ENCODE measurements around the gene CPEB4.

Gene CPEB4

DNA sequence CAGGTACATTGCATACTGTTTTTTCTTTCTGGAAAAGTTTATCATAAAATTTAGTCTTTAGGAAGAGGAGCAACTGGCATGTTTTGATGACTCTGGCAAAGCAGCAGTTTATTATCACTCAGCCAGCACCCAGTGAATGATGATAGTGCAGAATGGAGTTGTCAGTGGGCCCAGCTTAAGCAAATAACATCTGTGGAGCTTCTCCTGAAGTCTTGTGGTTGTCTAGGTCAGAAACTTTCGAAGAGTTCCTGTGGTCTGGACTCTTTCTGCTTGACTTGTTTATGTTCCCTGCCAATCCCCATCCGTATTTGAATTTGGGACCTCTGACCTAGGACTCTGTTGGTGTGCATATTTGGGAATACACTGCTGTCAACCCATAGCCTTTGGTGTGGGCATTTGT is 62.7 kb downstream of the CPEB4 start:
- DNase-seq: no peak

DNA sequence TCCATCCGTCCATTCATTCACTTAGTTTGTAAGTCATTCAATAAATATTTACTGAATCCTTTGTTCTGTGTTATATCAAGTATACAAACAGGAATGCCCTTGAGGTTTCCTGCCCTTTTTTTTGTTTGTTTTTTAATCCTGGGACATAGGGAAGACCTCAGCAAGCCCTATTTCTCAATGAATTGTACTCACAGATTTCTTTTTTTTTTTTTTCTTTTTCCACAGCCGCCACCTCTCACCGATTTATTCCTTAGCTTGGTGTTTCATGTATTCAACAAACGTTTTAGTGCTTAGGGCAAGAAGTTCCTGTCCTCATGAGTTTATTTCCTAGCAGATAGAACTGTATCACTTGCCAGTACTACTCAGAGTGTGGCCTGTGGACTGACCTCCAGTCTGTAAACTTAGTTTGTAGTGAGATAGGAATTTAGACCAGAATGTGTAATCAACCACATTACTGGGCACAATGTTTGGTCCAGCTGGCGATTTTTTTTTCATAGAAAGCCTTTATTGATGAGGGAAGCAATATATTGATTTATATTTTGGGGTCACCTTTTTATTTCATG is 65.5 kb downstream of the CPEB4 start:
- DNase-seq: no peak

DNA sequence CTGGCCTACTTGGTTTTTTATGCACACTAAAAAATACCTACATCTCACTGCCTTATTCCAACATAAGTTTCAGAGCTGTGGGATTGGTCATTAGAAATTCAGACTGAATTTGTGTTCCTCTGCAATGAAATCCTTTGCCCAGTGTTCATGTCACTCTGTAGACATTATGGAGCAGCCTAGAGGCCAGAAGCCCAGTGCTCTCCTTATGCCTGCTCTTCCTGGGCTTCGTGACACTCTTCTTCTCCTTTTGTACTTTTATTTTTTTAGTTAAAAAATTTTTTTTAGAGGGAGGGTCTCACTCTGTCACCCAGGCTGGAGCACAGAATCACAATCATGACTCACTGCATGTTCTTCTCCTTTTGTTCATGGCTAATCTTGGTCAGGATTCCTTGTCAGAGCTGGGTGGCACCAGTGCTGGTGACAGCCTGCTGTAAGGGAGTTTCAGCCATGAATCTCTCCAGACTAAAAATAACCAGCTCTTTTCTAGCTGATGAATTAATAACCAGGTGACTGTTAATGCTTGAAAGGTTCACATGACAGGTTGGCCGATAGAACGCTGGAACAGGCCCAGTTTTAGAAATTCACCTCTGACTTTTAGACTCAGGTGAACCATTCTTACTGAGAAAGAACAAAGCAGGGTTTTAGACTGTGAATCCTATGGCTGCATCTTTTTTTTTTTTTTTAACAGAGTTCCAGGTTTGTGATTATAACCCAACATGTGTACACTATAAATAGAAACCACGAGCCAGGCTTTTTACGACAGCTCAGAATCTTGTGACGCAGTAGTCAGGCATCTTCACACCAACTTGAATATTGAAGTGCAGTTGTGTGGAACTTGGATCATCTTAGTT is 66.7 kb downstream of the CPEB4 start:
- no peak for DNase-seq

DNA sequence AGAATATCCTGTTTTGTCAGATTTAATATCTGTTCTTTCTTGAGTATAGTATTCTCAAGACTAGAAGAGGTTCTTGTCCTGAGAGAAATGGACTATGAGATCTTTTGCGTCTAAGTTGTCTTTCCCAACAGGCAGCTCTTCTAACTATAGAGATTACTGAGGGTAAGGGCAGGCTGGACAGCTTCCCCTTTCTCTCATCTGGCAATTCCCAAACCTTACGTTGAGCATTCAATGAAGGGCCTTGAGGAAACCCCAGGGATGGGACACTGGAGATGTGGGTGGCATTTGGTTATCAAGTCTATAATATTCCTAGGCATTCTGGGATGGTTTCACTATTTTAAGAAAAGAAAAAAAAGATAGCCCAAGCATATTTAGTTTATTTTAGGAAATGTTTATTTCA is 72.8 kb downstream of the CPEB4 start:
- DNase-seq: no peak

DNA sequence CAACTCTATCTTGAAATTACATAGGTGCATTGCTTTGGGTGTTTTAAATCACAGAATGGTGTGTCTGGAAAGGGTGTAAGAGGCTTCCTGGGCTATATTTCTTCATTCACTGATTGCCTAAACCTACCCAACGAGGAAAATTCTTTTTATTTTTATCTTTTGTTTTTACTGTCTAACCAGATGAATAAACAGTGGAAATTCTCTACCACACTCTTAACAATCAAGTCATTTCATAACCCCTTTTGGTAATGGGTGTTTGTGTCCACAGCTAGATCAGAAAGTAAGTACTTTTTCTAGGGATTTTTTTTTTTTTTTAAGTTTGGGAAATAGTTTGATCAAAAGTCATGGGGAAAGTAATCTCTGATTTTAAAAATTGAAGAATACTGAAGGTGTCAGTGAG is 73.3 kb downstream of the CPEB4 start:
- DNase-seq: no peak

DNA sequence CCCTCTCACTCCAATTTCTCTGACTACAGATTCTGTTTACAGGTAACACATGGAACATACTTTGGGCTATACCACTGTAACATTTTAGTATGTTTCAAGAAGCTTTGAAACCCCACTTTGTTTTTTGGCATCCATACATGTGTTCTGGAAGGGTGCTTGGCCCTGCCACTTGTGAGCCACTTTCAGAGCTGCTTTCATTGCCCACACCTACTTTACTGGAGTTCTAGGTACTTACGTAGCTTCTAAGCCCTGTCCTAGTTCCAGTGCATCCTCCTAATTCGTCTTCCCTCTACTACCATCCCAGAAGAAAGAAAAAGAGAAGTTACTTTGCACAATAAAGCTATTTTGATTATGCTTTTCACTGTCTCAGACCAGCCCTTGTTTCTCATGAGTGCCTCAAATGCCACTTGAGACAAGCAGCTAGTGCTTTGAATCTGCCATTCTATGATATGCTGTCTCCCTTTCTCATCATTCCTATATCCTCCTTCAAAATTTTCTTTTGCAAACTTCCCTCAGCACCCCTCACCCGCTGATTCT is 74.4 kb downstream of the CPEB4 start:
- no peak for DNase-seq

DNA sequence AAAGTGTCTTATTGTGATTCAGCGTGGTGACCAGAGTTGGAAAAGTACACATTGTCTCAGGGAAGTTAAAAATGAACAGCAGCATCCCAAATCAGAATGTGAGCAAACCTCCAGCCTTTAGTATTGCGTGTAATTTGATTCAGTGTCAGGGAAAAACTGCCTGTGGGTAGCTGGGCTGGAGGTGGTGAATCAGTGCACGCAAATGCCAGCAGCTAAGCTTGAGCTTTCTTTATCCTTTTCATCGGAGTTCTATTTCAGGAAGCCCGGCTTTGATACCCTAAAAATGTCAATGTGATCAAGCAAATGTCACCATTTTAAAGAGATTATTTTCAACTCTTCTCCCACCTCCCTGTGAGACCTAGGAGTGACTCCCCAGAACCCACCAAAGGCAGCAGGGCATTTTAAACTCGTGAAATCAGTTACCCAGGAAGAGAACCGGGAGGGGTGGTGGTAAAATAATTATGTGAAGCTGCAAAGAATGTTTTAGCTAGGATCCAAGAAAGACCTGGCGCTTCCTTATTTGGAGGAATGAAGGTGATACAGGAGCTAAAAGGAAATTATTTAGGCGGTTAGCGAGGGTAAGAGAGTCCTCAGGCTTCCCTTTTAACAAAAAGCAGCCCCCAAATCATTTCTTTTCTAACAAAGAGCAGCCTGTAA is 75.2 kb downstream of the CPEB4 start:
- DNase-seq: no peak

DNA sequence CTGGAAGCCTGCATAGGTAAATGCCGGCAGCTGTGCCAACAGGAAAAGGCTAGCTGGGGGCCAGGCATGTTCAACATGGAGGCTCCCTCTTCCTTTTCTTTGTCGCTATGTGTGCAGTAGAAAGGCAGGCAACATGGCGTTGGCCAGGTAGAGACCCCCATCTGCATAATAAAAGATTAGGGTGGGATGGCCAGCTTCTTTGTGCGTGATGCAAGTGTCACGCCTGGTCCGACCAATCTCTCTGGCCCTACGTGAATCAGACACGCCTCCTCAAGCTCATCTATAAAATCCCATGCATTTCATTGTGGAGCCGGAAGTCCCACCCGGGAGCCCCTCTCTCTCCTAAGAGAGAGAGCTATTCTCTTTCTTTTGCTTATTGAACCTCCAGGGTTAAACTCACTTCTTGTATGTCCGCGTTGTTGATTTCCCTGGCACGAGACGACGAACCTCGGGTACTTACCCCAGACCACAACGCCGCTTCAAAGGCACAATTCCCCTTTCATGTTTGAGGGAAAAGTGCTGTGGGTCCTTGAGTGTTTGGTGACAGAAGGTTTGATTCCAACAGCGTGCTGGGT is 75.8 kb downstream of the CPEB4 start:
- no peak for DNase-seq

DNA sequence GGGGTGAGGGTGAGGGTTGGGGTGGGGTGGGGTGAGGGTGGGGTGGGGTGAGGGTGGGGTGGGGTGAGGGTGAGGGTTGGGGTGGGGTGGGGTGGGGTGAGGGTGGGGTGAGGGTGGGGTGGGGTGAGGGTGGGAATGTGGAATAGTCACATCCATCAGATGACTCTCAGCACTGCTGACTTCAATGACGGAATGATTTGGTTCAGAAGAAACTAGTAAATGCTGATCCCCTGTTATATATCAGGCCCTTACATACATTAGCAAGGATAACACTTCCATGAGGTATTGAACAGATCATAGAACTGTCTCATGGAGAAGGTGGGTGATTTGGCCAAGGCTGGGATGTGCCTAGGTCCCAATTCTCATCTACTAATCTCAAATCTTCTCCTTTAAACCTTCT is 76.4 kb downstream of the CPEB4 start:
- DNase-seq: no peak

DNA sequence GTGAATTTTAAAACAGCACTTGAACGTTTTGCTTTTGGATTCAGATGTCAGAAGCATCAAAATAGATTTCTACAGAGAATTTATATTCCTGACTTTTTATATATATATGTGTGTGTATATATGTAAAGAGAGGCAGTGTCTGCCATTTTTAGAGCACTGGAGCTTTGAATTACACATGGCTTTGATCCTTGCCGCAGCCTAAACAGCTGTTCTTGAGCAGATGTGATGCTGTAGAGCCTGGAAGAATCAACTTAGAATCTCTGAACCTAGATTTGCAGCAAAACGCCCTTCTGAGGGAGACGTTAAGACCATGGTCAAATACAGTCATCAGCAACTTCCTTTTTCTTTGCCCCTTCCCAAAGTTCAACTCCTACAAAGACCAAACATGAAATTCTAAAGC is 79.1 kb downstream of the CPEB4 start:
- no peak for DNase-seq

DNA sequence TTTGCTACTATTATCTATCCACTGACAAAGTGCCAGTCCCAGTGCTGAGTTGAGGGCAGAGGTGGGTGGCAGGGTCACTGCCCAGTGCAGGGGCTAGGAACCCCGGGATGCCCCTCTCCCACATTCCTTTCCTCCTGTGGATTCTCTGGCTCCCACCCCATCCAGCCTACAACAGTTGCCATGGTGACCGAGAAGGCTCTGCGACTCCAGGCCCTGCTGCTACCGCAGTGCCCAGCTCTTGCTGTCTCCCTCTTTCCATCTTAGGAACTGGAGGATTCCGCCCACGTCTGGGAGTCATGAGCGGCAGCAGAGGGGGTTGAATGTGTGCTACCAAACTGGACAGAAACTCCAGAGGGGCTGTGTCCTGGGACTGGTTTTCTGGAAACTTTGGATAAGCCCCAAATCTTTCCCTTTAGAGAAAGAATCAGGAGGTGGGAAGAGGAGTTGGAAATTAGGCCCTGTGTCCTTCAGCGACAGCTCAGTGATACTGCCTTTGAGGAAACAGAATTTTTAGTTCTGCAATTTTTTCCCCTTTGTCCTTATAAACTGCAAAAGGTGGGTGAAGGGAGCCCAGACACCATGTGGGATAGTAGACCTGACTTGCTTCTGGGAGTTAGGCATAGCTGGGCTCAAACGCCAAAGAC is 80.1 kb downstream of the CPEB4 start:
- DNase-seq: no peak

DNA sequence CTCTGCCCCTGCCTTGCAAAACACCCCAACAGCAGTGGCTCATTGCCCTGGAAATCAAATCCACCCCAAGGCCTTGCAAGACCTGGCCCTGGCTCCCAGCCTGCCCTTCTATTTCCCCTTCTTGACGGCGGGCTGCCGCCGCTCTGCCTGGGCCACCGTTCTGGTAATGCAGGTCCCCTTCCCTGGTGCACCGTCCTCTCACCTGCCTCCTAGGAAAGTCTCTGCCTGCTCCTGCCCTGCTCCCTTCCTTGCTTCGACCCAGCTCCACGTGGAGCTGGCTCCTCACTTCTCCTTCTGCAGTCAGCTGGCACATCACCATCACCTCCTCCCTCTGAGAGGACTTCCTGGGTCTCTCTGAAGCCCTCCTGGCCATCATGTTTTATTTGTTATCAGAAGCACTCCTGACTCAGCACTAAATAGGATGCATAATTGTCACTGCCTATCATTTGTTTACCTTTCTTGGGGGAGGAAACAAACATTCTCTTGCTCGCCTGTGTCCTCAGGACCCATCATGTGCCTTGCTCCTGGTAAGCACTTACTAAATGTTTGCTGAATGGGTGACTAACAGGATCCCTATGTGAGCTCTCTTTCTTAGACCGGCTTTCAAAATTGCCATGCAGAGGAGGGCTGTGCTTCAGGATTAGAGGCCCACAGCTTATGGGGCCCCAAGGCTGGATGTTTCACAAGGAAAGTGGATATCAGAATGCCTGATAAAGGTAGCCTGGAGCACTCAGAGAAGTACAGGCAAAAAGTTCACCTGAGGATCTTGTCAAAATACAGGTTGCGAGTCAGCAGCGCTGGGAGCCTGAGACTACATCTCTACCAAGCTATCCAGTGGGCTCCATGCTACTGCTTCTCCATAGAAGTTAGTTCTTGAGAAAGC is 81.3 kb downstream of the CPEB4 start:
- no peak for DNase-seq

DNA sequence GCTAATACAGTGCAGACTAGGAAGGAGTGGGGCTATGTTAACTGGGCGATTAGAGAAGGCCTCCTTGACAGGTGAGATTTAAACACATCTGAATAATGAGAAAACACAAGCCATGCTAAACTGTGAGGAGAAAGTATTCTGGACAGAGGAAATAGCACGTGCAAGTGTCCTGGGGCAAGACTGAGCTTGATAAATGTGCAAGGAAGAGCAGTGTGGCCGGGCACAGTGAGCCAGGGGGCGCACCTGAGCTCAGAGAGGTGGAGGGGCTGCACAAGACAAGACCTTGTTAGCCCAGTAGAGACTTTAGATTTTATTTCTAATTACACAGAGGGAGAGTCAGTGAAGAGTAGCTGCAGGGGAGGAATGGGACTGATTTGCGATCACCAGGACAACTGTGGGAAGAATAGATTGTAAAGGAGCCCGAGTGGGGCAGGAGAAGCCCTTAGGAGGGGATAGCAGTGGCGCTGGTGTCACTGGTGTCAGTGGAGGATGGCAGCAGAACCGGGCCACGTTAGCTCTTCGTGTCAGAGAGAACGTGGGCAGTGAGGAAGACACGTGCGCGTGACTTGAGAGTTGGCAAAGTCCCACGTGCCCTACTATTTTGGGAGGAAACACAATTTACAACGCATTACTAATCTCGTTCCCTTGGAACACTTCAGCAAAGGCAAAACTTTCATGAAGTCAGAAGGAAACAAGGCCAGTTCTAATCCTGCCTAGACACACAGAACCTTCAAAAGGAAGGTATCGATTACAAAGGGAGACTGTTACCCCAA is 82.9 kb downstream of the CPEB4 start:
- no peak for DNase-seq

DNA sequence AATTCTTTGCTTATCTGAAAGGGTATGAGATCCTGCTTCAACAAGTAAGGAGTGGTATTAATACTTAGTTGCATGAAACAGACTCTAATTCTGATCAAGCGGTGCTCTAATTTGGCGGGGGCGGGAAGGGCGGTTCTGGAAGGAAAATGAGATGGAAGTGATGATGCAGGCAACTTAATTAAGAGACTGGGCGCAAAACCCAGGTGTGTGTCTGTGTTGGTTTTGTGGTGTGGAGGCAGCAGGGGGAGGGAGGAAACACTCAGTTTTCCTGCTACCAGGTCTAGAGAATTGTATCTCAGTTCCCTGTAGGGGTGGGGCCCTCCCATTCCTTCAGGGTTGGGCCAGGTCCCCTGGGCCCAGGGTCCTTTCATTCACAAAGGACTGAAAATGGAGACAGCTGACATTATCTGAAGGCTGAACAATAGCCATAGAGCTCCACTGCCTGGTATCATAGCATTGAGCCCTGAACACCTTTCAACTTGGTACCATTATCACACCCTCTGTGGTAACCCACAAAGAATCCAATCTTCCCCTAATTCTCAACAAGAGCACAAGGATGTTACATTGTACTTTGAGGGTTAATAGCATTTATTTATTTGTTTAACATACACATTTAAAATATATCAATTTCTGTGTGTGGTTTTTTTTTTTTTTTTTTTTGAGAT is 83.7 kb downstream of the CPEB4 start:
- no peak for DNase-seq

DNA sequence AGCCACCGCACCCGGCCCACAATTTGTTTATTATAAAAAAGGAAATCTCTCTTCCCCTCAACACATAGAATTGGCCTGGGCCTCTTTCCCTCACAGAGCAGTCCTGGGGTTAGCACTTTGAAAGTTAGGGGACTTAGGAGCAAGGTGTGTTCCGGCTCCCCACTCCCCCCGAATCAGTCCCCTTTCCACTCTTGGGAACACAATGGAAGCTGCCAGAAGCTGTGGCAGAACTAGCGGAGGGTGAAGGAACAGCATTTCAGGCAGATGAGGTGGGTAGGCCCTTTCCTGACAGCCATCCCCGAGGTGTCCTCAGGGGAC is 84.4 kb downstream of the CPEB4 start:
- DNase-seq: no peak

DNA sequence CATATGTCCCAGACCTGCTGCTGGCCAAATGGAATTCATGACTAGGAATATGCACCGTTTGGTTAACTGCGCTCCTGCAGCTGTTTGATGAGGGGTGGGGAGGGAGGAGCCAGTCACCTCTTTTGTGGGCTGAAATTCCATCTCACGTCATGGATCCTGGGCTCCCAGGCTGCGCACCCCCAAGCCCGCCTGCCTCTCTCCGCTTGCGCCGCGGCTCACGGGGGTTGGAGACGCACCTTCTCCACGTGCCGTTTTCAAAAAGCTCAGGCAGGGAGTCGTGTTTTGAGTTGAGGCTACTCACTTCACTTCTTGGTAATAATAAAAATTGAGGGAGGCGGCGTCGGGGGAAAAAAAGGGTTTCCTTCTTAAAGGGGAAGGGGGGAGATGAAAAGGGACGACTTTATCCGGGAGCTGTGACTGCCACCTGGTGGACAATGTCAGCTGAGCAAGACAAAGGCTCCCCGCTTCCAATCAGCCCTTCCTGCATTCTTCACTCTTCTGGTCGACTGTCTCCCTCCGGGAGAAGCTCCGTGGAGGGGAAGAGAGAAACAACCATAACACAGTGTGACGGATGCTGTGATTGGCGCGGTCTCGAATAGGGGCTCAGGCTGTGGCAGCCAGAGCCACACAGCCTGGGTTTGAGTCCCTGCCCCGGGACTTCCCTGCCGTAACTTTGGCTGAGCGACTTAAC is 84.9 kb downstream of the CPEB4 start:
- DNase-seq: peak; percentile 13 to 63

DNA sequence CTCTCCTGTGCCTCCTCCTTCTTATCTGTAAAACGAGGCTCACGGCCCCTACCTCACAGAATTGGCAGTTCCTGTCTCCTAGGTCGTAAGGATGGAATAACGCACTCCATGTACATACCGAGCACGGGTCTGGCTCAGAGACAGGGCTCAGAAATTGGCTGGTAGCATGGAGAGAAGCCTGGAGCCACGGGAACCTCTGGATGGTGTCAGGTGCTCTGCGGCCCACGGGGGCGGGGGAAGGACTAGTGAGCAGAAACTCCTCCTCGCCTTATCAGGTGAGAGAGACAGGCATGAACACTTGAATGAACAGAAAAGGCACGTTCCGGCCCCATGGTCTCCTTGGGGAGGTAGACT is 85.4 kb downstream of the CPEB4 start:
- DNase-seq: no peak

DNA sequence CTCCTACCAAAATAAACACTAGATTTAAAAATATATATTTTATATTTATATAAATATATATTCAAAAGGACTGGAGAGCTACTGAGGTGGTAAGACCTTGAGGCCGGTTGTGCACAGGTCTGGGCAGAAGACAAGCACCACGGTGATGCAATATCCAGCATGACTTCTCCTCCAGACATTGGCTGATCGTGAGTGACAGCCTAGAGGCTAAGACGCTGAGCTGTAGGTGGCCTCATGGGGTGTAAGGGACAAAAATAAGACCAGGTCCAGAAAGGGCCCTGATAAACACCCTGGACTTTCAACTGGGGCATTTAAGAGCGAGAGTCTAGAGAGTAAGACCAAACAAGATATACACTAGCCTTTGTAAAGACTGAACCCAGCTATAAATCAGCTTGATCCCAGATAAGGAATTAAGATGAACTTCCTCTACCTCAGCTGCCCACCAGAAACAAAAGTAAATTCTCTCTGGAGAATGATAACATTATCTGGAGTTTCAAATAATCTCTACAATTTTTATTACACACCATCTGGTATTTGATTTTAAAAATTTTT is 86.6 kb downstream of the CPEB4 start:
- no peak for DNase-seq

DNA sequence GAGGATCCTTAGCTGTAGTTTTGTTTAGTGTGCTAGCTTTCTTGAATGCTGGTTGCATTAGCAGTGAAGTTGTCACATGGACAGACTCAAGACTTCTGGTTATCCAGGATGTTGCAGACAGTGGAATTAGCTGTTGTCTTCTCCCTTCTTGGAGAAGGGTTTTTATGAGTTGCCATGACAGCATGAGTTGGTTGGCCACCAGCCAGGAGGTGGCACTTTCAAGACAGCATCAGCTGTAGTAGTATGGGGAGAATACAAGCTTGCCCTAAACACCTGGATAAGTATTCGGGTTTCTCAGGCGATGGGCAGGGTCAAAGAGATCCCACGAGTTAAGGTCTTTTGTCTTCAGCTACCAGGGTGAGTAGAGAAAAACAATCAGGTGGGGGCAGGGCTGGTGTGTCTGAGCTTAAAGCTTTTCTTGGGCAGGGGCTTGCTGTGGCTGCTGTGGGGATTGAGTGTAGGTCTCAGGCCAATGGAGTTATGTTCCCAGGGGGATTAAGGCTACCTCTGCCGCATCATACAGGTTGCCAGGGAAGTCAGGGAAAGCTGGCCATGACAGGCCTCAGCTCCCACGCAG is 93.1 kb downstream of the CPEB4 start:
- no peak for DNase-seq

DNA sequence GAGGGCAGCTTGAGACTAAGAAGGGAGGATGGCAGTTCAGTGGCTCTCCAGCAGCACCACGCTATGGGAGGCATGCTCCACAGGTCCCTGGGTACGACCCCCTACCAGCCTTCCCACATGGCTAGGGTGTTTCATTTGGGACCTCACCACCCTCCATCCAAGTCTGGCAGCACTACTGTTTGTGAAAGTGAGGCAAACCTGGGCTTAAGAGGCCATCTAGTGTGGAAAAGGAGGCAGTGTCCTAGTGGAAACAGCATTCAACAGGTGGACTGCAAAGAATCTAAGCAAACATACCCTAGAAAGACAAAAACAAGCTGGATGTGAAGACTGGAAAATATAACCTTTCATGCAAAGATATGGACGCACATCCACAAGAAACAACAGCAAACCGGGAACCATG is 96.1 kb downstream of the CPEB4 start:
- DNase-seq: no peak
